ENCODE results near the gene GOLIM4. TPM values are rescaled to one million over a fixed set of nuclear protein-coding genes. Genes with fewer than 3 reads are reported as not detected.

The GOLIM4 gene
- total RNA-seq, 4 donors from 2014 or later, result 35.9 to 59.0 (median 52.0) TPM

- DNase-seq (ENCODE audit: low spot score in 2 of 2), result peak in 1 of 2 donors; percentile 19
- Histone ChIP-seq H3K36me3 (no peaks in the 10 kb centered on the region), H3K27me3 (no peaks in the 10 kb centered on the region), H3K4me3 (no peak overlapping the region), H3K9me3 (no peaks in the 10 kb centered on the region), H3K4me1 (peaks cover 0 to 34% (median 1%) of the 10 kb centered on the region in 4 donors), H3K27ac (peak overlapping the region in 2 of 4 donors; percentile 30 to 51)
- no peak for TF ChIP-seq POLR2A (IDR thresholded peaks at IDR 0.05)
- peak in 1 of 2 donors; percentile 37 for TF ChIP-seq EP300 (IDR thresholded peaks at IDR 0.05)
- WGBS, 2 donors, result 21 to 28% methylated on average over 6 of the region's 6 CpGs
Measured at GRCh38 chr3:168123201-168124176, 27.8 kb upstream of the GOLIM4 start.

GRCh38 chr3:168121184-168122017, 25.7 kb upstream of the GOLIM4 start:
- Histone ChIP-seq H3K36me3 (no peaks in the 10 kb centered on the region), H3K27me3 (no peaks in the 10 kb centered on the region), H3K4me1 (peaks cover 0 to 34% (median 1%) of the 10 kb centered on the region in 4 donors), H3K9me3 (no peaks in the 10 kb centered on the region), H3K27ac (peak overlapping the region in 1 of 4 donors; percentile 59), H3K4me3 (no peak overlapping the region)
- WGBS, 2 donors, result 41 to 52% methylated on average over 4 of the region's 4 CpGs
- DNase-seq (ENCODE audit: low spot score in 2 of 2), result peak in 1 of 2 donors; percentile 9
- TF ChIP-seq POLR2A (IDR thresholded peaks at IDR 0.05) (no peak), CTCF (IDR thresholded peaks at IDR 0.05) (no peak), EP300 (IDR thresholded peaks at IDR 0.05) (no peak)

DNA sequence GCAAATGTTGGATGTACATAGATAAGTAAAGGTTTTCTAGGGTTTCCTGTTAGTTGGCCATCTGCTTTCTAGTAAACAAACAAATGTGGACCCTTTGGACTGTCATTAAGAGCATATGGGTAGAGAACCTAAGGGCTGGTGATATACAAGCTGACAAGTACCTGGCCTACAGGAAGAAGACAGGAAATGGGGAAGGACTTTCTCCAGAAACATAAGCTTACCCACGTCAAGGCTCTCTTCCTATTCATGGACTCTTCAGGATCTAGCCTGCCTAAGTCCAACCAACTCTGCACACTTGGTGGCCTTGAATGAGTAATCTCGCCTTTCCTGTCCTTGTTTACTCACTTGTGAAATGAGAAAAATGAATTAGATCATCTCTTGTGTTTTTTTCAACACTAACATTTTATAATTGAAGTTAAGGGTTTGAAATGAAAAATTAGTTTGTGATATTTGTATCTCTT, 22.2 kb upstream of the GOLIM4 start:
- Histone ChIP-seq H3K36me3 (no peaks in the 10 kb centered on the region), H3K27ac (no peak overlapping the region), H3K4me1 (peaks cover 0 to 19% (median 0%) of the 10 kb centered on the region in 4 donors), H3K4me3 (no peak overlapping the region), H3K27me3 (no peaks in the 10 kb centered on the region), H3K9me3 (no peaks in the 10 kb centered on the region)
- no peak for DNase-seq (ENCODE audit: low spot score in 2 of 2)
- WGBS, 2 donors, result 64 to 70% methylated on average over 2 of the region's 2 CpGs
- TF ChIP-seq CTCF (IDR thresholded peaks at IDR 0.05) (no peak), POLR2A (IDR thresholded peaks at IDR 0.05) (no peak), EP300 (IDR thresholded peaks at IDR 0.05) (no peak)

- no peaks in the 10 kb centered on the region for H3K27me3 ChIP-seq
- H3K27ac ChIP-seq, result no peak overlapping the region
- WGBS, 2 donors, result 69 to 76% methylated on average over 3 of the region's 3 CpGs
- H3K9me3 ChIP-seq, result no peaks in the 10 kb centered on the region
- TF ChIP-seq CTCF (IDR thresholded peaks at IDR 0.05), result no peak
- TF ChIP-seq POLR2A (IDR thresholded peaks at IDR 0.05), result no peak
- H3K4me3 ChIP-seq, result no peak overlapping the region
- no peaks in the 10 kb centered on the region for H3K36me3 ChIP-seq
- peaks cover 0 to 13% (median 0%) of the 10 kb centered on the region in 4 donors for H3K4me1 ChIP-seq
- no peak for DNase-seq (ENCODE audit: low spot score in 2 of 2)
Measured at GRCh38 chr3:168117059-168117458, 21.3 kb upstream of the GOLIM4 start.

GRCh38 chr3:168116279-168116678, 20.6 kb upstream of the GOLIM4 start:
- peak in 1 of 2 donors; percentile 35 for DNase-seq (ENCODE audit: low spot score in 2 of 2)
- H3K27me3 ChIP-seq, result no peaks in the 10 kb centered on the region
- H3K4me1 ChIP-seq, result peaks cover 0 to 5% (median 0%) of the 10 kb centered on the region in 4 donors
- no peaks in the 10 kb centered on the region for H3K9me3 ChIP-seq
- H3K36me3 ChIP-seq, result no peaks in the 10 kb centered on the region
- 74% methylated on average over 4 of the region's 4 CpGs for WGBS, 2 donors
- no peak overlapping the region for H3K4me3 ChIP-seq
- TF ChIP-seq EP300 (IDR thresholded peaks at IDR 0.05), result no peak
- TF ChIP-seq POLR2A (IDR thresholded peaks at IDR 0.05), result no peak
- no peak for TF ChIP-seq CTCF (IDR thresholded peaks at IDR 0.05)
- no peak overlapping the region for H3K27ac ChIP-seq
